WERI-Rb-1 (cell line): ENCODE data around the gene NID1.
"Not testable (repeated sequence)": the region's sequence is repeated elsewhere in the genome, so short reads cannot be mapped to it uniquely, and the experiment has no call there.

Source experiments
- DNase-seq: peaks from one replicate; pipeline ENCODE4 v3.0.0-alpha.2; 2020
- H3K27ac ChIP-seq: fragments of 250-450 bp; sonication (Bioruptor Pico); 2 replicates; pipeline ENCODE4 v1.5.1; 2020; ENCODE audit warnings: mild to moderate bottlenecking, moderate library complexity
- H3K27me3 ChIP-seq: fragments of 250-450 bp; sonication (Bioruptor Pico); 2 replicates; pipeline ENCODE4 v1.5.1; 2021; ENCODE audit warnings: mild to moderate bottlenecking, low read depth, moderate library complexity; ENCODE audit not compliant: insufficient read depth, severe bottlenecking
- H3K36me3 ChIP-seq: fragments of 250-450 bp; sonication (Bioruptor Pico); 2 replicates; pipeline ENCODE4 v1.5.1; 2020; ENCODE audit warnings: mild to moderate bottlenecking, moderate library complexity
- H3K4me3 ChIP-seq: 2 replicates; pipeline ENCODE4 v1.5.1; 2011; ENCODE audit warnings: low read depth, mild to moderate bottlenecking, control low read depth, low read length
- H3K9me3 ChIP-seq: fragments of 250-450 bp; sonication (Bioruptor Pico); 2 replicates; pipeline ENCODE4 v1.5.1; 2021; ENCODE audit warnings: mild to moderate bottlenecking, moderate library complexity; ENCODE audit not compliant: severe bottlenecking
- TF ChIP-seq, protein P1 (sequence below): IDR thresholded peaks from 2 replicates; pipeline ENCODE4 v1.5.1; 2011; ENCODE audit warnings: low read depth, mild to moderate bottlenecking, control low read depth, inconsistent platforms, low read length

Gene NID1

DNA sequence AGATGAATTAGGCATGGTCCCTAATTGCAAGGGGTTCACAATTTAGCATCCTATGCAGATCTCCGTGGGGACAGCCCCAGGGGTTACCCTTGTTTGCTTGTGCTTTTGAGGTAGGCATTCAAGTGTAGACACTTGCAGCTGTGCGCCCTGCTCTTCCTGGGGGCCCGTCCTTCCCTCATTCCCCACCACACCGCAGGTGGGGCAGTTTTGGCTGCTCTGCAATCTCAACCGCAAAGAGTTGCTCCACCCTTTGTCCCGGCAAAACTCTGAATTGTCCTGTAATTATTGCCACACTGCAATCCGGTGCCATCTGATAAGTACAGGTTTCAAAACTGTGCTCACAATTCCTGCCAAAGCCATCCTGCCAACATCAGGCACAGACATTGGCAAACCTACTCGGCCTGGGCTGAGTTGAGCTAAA, 132.8 kb downstream of the NID1 start:
- TF ChIP-seq, protein P1, sequence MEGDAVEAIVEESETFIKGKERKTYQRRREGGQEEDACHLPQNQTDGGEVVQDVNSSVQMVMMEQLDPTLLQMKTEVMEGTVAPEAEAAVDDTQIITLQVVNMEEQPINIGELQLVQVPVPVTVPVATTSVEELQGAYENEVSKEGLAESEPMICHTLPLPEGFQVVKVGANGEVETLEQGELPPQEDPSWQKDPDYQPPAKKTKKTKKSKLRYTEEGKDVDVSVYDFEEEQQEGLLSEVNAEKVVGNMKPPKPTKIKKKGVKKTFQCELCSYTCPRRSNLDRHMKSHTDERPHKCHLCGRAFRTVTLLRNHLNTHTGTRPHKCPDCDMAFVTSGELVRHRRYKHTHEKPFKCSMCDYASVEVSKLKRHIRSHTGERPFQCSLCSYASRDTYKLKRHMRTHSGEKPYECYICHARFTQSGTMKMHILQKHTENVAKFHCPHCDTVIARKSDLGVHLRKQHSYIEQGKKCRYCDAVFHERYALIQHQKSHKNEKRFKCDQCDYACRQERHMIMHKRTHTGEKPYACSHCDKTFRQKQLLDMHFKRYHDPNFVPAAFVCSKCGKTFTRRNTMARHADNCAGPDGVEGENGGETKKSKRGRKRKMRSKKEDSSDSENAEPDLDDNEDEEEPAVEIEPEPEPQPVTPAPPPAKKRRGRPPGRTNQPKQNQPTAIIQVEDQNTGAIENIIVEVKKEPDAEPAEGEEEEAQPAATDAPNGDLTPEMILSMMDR, result no peak
- Histone ChIP-seq H3K27ac (no peak overlapping the region), H3K27me3 (no peaks in the 10 kb centered on the region), H3K36me3 (no peaks in the 10 kb centered on the region), H3K4me3 (no peak overlapping the region), H3K9me3 (no peaks in the 10 kb centered on the region)
- no peak for DNase-seq

DNA sequence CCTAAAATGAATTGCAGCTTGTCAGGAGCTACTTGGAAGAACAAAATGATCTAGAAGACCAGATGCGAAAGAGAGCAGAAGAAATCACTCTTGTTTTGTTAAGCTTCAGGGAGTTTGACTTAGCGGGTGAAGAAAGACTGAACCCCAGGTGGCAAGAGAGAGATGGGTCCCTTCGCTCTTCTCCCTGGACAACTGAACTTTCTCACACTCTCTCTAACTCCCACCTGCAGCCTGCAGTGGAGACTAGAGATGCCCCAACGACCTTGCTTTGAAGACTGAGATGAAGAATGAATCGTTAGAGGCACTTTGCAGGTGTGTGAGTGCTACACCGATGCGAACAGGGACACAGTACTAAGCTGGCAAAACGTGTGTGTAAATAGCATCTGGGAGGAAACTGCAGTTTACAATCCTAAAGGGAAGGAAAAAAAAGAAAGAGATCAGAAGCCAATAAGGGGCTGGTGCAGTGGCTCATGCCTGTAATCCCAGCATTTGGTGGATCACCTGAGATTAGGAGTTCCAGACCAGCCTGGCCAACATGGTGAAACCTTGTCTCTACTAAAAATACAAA, 133.6 kb downstream of the NID1 start:
- no peak overlapping the region for H3K27ac ChIP-seq
- DNase-seq, result no peak

DNA sequence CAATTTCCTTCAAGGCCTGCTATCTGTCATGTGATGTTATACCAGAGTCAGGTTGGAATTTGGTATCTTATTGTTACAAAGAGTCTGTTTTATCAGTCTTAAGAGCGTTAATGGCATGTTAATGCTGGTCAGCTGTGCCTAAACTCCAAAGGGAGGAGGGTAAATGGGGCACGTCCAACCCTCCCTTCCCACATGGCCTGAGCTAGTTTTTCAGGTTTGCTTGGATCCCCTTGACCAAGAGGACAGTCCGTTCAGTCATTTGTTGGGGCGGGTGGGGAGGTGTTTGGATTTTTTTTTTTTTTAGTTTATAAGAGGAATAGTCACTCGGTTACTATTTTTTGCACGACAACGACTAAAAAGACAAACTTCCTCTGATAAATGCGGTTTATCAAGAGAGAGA, 134.3 kb downstream of the NID1 start:
- H3K27ac ChIP-seq, result no peak overlapping the region
- no peaks in the 10 kb centered on the region for H3K27me3 ChIP-seq
- no peak overlapping the region for H3K4me3 ChIP-seq
- DNase-seq, result no peak
- TF ChIP-seq, protein P1, result no peak
- no peaks in the 10 kb centered on the region for H3K9me3 ChIP-seq
- H3K36me3 ChIP-seq, result no peaks in the 10 kb centered on the region

More for the DNA sequence above, 133.6 kb downstream of the NID1 start:
- no peaks in the 10 kb centered on the region for H3K36me3 ChIP-seq
- TF ChIP-seq, protein P1, result no peak
- no peaks in the 10 kb centered on the region for H3K27me3 ChIP-seq
- H3K9me3 ChIP-seq, result no peaks in the 10 kb centered on the region
- no peak overlapping the region for H3K4me3 ChIP-seq

DNA sequence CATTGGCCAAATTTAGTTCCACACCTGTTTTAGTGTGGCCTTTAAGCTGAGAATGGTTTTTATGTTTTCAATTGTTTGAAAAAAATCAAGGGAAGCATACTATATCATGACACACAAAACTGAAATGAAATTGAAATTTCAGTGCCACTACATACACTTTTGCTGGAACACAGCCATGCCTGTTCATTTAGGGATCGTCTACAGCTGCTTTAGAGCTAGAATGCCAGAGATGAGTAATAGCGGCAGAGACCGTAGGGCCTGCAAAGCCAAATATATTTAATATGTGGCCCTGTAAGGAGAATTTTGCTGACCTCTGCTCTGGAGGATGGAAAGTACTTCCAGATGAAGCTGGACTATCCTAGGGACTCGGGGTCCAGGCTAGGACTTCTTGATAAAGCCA, 135.7 kb downstream of the NID1 start:
- no peaks in the 10 kb centered on the region for H3K36me3 ChIP-seq
- no peak overlapping the region for H3K4me3 ChIP-seq
- H3K27me3 ChIP-seq, result no peaks in the 10 kb centered on the region
- H3K27ac ChIP-seq, result no peak overlapping the region
- TF ChIP-seq, protein P1, result no peak
- DNase-seq, result no peak
- no peaks in the 10 kb centered on the region for H3K9me3 ChIP-seq

DNA sequence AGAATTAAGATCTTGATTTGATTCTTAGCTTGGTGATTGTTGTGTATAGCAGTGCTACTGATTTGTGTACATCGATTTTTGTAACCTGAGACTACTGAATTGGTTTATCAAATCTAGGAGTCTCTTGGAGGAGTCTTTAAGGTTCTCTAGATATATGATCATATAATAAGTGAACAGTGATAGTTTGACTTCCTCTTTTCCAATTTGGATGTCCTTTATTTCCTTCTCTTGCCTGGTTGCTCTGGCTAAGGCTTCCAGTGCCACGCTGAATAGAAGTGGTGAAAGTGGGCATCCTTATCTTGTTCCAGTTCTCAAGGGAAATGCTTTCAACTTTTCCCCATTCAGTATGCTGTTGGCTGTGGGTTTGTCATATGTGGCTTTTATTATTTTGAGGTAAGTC, 136.7 kb downstream of the NID1 start:
- no peak overlapping the region for H3K27ac ChIP-seq
- no peaks in the 10 kb centered on the region for H3K9me3 ChIP-seq
- TF ChIP-seq, protein P1, result no peak
- H3K36me3 ChIP-seq, result no peaks in the 10 kb centered on the region
- H3K27me3 ChIP-seq, result no peaks in the 10 kb centered on the region
- H3K4me3 ChIP-seq, result no peak overlapping the region
- no peak for DNase-seq

DNA sequence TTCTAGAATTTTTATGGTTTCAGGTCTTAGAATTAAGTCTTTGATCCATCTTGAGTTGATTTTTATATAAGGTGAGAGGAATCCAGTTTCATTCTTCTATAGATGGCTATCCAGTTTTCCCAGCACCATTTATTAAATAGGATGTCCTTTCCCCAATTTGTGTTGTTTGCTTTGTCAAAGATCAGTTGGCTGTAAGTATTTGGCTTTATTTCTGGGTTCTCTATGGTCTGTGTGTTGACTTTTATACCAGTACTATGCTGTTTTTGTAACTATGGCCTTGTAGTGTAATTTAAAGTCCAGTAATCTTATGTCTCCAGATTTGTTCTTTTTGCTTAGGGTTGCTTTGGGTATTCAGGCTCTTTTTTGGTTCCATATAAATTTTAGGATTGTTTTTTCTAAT, 137.3 kb downstream of the NID1 start:
- H3K27ac ChIP-seq, H3K9me3 ChIP-seq, H3K4me3 ChIP-seq, H3K36me3 ChIP-seq, DNase-seq, H3K27me3 ChIP-seq: not testable (repeated sequence)
